ENCODE data around the gene SPDYE1.
A peak's percentile ranks its signal among the peaks of the same experiment; 100 is the strongest.
"Not testable (repeated sequence)": the region's sequence is repeated elsewhere in the genome, so short reads cannot be mapped to it uniquely, and the experiment has no call there.

The SPDYE1 gene, protein sequence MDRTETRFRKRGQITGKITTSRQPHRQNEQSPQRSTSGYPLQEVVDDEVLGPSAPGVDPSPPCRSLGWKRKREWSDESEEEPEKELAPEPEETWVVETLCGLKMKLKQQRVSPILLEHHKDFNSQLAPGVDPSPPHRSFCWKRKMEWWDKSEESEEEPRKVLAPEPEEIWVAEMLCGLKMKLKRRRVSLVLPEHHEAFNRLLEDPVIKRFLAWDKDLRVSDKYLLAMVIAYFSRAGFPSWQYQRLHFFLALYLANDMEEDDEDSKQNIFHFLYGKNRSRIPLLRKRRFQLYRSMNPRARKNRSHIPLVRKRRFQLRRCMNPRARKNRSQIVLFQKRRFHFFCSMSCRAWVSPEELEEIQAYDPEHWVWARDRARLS
- 0 reads per million in 2 experiments for total RNA-seq

GRCh38 chr7:43997532-43997931 is at the start of gene SPDYE1:
Gene SPDYE1, plus strand, starts transcription at chr7:43997897. Its CDS starts 2,053 bp downstream, at chr7:43999950.
- DNase-seq (ENCODE audit: low read depth) = not testable (repeated sequence)

- no peak for DNase-seq (ENCODE audit: low read depth)
Measured at GRCh38 chr7:43952028-43952427, 45.7 kb upstream of the SPDYE1 start.

- DNase-seq (ENCODE audit: low read depth) = no peak
Measured at GRCh38 chr7:43953071-43953470, 44.6 kb upstream of the SPDYE1 start.

DNA sequence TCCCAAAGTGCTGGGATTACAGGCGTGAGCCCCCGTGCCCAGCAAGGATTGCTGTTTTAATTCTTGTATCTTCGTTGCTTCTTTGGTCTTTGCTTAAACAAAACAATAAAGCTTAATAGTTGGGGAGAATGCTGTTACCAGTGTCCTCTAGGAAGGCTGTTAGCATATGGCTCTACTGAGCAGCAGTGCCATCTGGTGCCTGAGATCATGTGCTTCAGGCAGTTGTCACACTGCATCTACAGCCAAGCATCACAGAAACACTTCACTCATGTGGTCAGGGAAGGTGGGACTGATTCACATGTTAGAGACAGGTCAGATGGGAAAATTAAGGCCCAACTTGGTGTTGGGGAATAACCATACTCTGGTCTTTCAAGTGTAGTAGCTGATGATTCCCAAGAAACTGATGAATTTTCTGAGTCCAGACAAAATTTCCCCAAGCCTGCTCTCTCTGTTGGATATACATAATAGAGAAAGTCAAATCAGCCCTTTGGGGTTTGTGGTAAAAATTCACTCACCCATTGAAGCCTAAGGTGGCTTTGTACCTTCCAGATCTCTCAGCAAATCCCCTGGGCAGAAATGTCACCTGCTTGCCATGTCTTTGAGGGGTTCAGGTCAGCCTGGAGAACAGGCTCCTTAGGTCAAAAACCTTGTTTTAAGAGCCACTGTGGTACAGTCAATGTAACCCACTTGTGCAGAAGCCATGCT is 43.0 kb upstream of the SPDYE1 start:
- no peak for DNase-seq (ENCODE audit: low read depth)

DNA sequence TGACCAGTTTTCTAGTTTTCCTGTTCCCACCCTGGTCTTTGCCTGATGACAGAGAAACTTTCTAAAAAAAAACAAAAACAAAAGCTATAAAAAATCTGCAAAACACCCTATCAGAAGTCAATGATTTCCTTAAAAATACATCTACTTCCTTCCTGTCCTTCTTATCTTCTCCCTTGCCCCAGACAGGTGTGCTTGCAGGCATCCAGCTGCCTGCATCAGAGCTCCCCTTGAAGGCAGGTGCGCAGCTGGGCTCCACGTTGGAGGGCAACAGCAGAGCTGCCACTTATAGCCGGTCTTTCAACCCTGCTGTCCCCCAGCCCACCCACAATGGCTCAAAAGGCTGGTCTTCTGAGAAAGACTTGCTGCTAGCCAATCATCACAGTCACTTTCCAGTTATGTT is 41.7 kb upstream of the SPDYE1 start:
- no peak for DNase-seq (ENCODE audit: low read depth)

DNA sequence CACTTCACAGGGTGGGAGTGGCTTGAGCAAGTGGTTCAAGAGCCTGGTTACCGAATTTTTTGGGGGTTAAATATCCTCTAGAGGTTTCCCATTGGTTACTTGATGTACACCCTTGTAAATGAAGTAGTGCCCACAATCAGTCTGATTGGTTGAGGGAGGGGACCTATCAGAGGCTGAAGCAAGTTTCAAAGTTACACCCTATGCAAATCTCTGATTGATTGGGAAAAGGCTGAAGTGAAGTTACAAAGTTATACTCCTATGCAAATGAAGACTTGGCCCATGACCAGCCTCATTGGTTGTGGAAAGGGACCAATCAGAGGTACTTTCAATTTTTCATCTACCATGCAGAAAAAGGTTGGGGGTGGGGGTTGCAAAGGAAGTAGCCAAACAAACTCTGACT is 36.8 kb upstream of the SPDYE1 start:
- DNase-seq (ENCODE audit: low read depth) = no peak

GRCh38 chr7:43966392-43966791 is 31.3 kb upstream of the SPDYE1 start:
- DNase-seq (ENCODE audit: low read depth) = not testable (repeated sequence)

DNA sequence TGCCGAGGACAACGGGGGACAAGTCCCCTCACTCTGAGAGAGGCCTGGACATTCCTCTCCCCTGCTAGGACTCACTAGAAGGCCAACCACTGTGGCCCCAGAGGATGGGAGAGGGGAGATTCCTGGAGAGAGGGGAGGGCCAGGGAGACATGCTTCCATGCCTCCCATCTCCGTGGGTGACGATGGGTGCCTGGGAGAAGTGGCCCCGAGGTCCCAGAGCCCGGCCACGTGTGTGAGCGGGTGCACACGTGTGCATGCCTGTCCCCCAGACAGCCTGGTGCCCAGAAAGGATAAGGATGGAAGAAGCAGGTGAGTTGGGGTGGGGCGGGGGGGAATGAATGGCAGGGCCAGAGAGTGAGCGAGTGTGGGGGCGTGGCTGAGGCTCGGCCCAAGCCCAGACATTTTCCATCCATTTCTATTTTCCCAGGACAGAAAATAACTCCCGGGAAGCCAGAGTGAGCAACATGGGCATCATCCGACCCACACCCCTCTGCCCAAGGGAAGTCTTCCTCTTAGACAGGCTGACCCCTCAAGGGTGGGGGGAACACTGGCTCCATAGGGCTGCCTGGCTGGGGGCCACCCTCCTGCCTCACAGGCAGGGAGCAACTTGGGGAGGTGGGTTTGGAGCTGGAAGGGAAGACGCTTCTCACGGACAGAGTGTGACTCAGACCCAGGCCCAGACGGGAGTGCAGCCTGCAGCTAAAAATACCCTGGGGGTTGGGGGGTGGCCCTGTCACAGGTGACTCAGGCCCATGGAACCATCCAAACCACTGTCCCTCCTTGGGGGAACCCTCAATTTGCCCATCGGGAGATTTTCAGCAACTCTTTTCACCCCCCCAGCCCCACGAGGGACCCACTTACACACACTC is 29.3 kb upstream of the SPDYE1 start:
- DNase-seq (ENCODE audit: low read depth) = not testable (repeated sequence)

DNA sequence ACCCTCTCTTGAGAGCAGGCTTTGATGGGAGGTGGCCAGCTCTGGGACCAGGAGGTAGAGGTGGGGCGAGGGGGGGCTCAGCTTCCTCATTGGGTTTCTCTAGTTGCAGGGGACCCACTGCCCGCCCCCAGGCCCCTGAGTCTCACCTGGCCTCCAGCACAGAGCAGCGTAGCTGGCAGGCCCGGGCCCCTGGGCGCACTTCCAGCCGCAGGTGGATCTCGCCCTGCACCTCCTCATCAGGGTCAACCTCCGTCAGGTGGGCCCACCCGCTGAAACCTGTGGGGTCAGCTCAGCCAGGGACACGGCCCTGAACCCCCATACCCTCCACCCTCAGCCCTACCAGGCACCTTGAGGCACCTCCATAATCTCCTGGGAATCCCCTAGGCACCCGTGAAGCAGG is 28.1 kb upstream of the SPDYE1 start:
- not testable (repeated sequence) for DNase-seq (ENCODE audit: low read depth)

GRCh38 chr7:43970698-43971097 is 27.0 kb upstream of the SPDYE1 start:
- DNase-seq (ENCODE audit: low read depth) = not testable (repeated sequence)

DNA sequence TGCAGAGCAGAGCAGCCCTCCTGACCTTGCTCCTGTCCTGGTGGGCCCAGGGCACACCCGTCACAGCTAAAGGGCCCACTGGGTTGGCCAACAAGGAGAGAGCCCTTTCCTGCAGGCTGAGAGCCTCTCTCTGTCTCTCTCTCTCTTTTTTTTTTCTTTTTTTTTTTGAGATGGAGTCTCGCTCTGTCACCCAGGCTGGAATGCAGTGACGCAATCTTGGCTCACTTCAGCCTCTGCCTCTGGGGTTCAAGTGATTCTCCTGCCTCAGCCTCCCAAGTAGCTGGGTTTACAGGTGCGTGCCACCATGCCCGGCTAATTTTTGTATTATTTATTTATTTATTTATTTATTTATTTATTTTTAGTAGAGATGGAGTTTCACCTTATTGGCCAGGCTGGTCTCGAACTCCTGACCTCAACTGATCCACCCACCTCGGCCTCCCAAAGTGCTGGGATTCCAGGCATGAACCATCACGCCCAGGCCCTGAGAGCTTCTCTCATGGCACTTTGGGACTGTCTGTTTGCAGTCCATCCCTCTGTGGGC is 23.6 kb upstream of the SPDYE1 start:
- not testable (repeated sequence) for DNase-seq (ENCODE audit: low read depth)

DNA sequence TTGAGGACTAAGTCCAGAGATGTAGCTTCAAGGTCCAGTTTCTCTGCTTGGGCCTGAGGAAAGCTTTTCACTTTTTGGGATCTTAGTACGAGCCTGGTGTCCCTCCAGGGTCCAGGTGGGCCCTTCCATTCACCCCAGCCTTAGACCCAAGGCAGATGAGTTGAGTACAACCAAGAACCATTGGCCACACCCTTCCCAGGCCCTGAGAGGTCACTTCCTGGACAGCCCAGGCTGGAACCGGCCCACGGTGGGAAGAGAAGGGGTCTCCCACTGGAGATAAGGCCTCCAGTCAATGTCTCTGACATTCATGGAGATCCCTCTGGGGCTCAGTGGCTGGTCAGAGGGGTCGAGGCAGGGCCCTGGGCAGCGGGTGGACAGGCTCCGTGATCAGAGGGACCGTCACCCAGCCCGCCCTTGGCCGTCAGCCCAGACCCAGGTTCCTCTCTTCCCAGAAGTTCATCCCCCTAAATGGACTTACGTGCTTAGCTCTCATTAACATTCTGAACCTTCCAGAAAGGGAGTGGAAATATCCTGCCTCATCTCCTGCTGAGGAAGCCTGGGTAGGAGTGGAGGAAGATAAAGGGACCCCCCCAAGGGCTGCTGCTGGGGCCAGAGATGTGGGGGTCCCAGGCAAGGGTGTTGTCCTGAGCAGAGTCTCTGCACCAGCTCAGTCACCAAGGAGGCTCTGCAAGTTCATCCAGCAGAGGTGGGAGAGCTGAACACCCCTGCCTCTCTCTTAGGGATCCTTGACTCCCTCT is 22.8 kb upstream of the SPDYE1 start:
- DNase-seq (ENCODE audit: low read depth) = not testable (repeated sequence)

- DNase-seq (ENCODE audit: low read depth) = no peak
Measured at GRCh38 chr7:43977525-43977924, 20.2 kb upstream of the SPDYE1 start.

GRCh38 chr7:43978102-43978501 is 19.6 kb upstream of the SPDYE1 start:
- DNase-seq (ENCODE audit: low read depth) = not testable (repeated sequence)

GRCh38 chr7:43982848-43983247 is 14.8 kb upstream of the SPDYE1 start:
- not testable (repeated sequence) for DNase-seq (ENCODE audit: low read depth)

- DNase-seq (ENCODE audit: low read depth) = not testable (repeated sequence)
Measured at GRCh38 chr7:43983736-43984135, 14.0 kb upstream of the SPDYE1 start.

DNA sequence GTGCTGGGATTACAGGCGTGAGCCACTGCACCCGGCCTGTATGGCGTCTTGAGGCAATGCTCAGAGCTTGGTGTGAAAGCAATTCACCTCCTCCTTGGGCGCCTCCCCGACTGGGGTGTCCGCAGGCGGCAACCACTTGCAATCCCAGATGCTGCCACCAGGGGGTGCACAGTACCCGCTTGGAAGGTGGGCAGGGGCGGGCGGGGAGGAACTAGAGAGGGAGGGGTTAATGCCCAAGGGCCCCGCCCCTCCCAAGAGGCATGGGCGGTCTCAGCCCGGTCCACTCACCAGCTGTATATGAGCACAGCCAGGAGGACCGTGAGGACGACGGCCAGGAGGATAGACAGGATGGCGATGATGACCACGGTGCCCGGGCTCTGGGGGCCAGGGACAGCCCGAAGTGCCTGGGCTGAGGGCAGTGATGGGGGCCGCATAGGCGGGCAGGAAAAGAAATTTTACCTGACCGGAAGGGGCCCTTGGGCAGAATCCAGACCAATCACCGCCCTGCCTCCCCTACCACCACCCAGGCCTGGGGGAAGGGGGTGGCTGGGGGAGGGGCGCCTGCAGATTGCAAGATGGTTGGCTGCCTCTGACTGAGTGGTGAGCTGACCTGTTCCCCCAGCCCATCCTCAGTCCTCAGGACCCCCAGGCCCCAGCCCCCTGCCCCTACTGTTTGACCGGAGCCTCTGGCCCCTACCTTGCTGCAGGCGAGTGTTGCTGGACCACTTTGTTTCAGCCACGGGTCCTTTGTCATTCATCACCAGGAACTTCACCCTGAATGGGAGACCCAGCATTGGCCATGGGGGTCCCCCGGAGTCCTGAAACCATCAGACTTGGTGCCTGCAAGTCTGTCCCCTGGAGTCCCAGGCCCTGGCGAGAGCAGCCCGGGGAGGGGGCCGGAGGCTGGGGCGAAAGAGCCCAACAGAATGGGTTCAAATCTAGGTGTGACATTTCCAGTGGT is 11.5 kb upstream of the SPDYE1 start:
- peak; percentile 84 for DNase-seq (ENCODE audit: low read depth)

DNA sequence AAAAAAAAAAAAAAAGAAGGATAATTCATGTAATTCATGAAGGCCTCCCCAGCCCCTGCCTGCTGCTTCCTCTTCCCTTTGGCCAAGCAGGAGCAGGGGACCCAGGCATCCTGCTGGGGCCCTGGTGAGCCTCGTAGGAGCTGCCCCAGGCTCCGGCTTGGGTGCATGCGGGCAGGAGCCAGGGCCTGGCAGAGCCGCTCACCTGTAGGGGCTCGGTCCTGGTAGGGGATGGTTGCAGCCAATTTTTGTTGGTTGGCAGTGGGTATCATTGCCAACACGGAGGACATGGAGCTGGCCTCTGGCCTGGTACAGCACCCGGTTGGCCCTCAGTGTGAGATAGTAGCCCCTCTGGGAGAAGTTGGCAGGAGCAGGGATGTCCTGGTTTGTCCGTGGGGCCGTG is 10.2 kb upstream of the SPDYE1 start:
- DNase-seq (ENCODE audit: low read depth) = not testable (repeated sequence)

DNA sequence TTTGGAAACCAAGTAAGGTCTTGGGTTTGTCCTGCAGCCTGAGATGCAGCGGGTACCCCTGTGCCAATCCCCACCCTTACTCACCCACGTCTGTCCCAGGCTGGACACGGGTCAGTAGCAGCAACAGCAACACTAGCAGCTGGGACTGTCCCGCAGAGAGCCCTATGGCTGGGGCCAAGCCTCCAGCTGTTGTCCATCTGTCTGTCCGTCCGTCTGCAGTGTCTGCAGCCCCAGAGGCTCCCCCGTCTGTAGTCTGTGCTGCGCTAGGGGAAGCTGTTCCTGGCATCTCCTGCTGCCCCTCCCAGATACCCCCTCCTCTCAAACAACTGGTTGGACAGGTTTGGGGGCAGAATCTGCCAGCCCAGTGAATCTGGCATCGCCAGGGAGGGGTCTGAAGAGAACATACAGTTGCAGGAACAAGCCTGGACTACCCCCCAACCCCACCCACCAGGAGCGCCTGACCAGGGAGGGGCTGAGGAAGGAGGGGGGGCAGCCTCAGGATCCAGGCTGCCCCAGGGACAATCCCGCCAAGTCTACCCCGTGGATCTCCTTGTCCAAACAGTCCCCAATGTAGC is 7.6 kb upstream of the SPDYE1 start:
- DNase-seq (ENCODE audit: low read depth) = not testable (repeated sequence)

GRCh38 chr7:43990829-43991228 is 6.9 kb upstream of the SPDYE1 start:
- not testable (repeated sequence) for DNase-seq (ENCODE audit: low read depth)
